NCI-H345 (cell line): ENCODE measurements around the gene SFTPA1.
A peak's percentile ranks its signal among the peaks of the same experiment; 100 is the strongest.
"Not testable (repeated sequence)": the region's sequence is repeated elsewhere in the genome, so short reads cannot be mapped to it uniquely, and the experiment has no call there.

Experiments
- DNase-seq: peaks from one replicate; lab custom pipeline; 2025; lab: John Stamatoyannopoulos, UW

Gene SFTPA1

DNA sequence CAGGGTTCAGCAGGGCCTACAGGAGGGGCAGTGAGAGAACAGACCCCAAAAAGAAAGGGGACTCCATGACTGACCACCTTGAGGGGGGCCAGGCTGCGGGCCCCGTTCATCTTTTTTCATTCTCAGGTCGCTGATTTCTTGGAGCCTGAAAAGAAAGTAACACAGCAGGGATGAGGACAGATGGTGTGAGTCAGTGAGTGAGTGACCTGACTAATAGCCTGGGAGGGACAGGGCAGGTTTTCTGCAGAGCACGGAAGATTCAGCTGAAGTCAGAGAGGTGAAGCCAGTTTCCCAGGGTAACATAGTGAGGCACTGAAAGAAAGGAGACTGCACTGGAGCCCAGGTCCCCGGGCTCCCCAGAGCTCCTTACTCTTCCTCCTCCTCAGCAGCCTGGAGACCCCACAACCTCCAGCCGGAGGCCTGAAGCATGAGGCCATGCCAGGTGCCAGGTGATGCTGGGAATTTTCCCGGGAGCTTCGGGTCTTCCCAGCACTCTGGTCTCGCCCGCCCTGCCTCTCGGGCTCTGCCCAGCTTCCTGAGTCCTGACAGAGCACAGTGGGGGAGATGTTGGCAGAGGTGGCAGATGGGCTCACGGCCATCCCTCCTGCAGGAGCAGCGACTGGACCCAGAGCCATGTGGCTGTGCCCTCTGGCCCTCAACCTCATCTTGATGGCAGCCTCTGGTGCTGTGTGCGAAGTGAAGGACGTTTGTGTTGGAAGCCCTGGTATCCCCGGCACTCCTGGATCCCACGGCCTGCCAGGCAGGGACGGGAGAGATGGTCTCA is 646 bp downstream of the SFTPA1 start:
- DNase-seq, result not testable (repeated sequence)

DNA sequence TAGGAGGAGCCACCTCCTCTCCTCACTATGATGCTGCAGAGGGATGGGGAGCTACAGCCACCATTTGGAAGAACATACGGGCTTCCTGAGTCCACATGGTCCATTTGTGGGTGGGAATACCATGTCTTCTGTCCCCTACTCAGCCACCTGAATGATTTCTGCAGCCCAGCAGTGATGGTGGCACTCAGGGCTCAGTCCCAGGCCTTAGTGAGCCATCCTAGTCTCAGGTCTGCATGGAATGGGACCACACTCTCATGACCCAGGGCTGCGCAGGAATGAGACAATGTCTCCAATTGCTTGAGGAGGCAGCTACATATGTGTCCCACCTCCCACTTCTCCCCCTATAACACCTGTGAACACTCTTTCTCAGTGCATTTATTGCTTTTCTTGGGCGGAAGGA is 4.8 kb downstream of the SFTPA1 start:
- DNase-seq, result no peak

DNA sequence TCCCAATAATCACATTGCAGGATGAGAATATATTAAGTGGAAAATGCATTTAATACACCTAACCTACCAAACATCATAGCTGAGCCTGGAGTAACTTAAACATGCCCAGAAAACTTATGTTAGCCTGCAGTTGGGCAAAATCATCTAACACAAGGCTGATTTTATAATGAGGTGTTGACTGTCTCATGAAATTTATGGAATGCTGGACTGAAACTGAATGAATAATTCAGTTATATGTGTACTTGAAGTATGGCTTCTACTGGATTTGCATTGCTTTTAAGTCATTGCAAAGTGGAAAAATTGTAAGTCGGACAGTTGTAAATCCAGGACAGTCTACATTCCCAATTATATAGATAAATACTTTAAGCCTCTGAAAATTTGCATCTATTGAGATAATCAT is 5.4 kb downstream of the SFTPA1 start:
- no peak for DNase-seq

DNA sequence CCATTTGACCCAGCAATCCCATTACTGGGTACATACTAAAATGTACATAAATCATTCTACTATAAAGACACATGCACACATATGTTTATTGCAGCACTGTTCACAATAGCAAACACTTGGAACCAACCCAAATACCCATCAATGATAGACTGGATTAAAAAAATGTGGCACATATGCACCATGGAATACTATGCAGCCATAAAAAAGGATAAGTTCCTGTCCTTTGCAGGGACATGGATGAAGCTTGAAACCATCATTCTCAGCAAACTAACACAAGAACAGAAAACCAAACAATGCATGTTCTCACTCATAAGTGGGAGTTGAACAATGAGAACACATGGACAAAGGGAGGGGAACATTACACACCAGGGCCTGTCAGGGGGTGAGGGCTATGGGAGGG is 12.9 kb downstream of the SFTPA1 start:
- DNase-seq, result not testable (repeated sequence)

DNA sequence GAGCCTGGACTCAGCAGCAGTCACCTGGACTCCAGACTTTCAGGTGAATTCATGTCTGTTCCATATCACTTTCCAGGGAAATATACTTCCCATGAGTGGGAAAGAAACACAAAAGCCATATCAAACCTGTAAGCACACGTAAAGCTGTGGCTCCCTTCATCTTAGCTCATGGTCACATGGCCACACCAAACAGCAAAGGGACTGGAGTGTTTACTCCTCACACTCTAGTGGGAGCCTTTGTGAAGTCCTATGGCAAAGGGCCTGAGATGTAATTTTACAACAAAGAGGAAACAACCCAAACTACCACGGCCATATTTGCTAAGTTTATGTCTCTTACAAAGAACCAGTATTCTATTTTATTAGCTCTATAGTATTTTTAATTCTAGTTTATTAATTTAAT is 16.3 kb downstream of the SFTPA1 start:
- peak; percentile 4 for DNase-seq

DNA sequence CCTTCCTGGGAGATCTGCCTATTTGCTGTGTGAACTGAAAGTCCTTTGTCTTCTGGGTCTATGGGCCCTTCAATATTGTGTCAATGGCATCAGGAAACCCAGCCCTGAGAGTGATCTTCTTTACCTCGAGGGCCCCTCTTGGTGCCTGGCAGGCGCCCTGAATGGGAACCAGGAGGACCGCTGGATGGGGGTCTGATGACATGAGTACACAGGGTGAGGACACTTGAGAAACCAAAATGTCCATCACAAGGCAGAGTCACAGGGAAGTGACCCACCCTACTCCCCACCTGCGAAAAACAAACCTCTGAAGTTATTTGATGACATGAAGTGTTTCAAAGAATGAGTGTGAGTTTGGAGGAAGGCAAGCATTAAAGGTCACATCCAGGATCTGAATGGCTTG is 17.3 kb downstream of the SFTPA1 start:
- no peak for DNase-seq

DNA sequence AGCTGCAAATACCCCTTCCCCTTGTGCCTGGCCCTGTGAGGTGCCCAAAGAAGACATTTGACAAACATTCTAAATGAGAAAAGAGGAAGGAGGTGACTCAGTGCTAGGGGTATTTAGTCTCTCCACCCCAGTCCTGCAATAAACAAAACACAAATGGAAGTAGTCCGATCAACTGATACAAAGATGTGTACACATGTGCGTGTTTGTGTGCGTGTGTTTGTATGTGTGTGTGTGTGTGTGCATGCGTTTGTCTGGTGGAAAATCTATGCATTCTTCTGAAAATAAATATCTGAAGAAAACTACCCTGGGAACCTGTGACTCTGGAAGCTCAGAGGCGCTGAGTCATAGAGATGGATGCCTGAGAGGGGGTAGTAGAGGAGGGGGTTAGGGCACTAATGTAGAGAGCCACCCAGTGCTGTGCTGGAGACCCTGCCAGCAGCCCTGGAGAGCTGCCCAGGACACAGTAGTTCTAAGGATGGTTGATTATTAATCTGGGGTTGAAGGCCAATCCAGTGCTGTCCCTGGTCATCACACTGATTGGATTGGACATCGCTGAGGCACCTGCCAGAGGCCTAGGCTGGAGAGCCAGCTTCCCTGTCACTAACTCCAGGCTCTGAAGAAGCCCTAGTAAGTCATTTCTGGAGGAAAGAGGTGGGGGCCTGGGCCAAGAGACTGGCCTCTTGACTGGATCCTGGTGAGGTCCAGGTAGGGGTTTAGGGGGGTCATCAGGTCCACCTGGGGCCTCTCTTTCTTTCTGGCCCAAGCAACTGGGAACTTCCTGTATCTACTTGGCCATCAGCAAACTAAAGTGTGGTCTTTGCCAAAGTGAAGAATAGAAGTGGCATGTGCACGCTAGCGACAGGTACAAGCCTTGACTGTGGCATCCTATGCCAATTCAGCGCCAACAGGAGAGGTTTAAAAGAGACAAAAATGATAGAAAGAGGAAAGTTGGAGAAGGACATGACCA is 18.5 kb downstream of the SFTPA1 start:
- no peak for DNase-seq

DNA sequence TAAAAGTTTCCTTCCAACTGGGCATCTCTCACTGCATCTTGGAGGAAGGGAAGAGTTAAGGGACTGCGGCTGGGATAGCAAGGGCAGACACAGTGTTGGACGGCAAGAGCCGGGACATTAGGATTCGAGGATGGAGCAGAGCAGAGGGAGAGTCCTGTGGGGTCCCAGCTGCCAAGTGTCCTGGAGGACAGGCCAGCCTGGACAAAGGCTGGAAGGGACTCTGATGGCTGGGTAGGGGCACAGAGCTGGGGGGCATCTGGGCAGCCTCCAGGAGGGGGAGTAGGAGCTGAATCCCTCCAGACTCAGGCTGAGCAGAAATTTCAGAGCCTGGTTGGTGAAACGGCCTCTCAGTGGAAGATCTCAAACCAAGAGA is 19.2 kb downstream of the SFTPA1 start:
- DNase-seq, result no peak

DNA sequence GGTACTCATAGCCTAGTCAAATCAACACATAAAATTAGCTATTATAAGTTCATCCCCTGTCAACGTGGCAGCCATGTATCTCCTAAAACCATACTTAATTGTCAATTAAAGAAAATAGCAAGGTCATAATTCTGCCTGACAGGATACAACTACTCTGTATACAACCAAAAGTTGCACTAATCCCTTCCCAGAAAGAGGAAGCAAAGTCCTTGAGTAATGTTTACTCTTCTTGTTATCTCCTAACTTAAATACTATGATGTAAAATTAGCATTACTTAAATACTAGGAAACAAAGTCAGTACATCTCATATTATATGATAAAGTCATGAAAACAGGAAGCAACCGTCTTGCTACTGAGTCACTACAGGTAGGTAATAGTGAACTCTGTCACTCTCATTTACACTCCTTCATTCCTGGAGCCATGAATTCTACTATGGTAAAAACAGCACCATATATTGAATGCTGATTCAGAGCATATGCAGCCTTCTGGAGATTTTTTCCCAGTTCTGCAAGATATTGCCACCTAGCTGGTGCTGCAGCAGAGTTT is 26.0 kb downstream of the SFTPA1 start:
- DNase-seq, result not testable (repeated sequence)

DNA sequence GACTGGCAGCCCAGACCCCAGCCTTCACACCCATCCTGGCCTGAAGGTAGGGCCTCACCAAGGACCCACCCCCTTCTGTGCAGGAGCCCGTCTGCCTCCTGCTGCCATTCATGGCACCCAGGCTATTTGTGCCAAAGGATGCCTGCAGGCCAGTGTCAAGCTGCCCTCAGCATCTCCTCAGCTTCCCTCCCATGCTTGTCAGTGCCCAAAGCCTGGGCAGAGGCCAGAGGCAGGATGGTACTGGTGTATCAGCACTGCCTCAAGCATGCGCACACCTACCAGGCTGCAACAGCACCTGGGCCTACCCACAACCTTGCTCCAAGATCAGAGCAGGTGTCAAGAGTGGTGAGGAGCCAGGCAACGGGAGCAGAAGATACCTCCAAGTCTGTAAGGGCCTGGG is 27.6 kb downstream of the SFTPA1 start:
- no peak for DNase-seq

DNA sequence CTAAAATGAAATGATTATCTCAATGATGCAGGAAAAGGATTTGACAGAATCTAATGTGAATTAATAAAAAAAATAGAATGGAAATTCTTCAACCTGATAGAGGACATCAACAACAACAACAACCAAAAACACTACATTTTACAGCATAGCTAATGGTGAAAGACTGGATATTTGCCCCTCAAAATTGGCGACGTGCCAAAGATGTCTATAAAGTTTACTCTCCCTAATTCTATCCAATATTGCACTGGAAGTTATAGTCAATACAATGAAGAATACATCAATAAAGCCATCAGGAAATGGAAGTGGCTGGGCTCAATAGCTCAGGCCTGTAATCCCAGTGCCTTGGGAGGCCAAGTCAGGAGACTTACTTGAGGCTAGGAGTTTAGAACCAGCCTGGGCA is 42.0 kb downstream of the SFTPA1 start:
- DNase-seq, result not testable (repeated sequence)

DNA sequence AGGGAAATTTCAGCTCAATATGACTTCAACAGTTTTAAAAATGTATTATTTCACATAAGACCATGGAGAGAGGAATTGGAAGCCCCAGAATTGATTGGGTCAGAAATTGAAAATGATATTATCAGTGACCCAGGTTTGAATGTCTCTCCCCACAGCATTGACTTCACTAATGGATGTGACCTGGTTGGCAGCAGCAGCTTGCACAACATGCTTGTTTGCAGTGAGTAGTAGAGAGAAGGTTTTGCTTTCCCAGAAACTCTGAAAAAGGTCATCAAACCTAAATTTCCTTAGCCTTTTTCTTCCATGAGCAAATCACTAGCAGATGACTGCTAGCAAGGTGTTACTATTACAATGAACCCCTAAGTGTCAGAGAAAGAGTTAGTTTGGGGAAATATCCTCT is 52.5 kb downstream of the SFTPA1 start:
- not testable (repeated sequence) for DNase-seq

DNA sequence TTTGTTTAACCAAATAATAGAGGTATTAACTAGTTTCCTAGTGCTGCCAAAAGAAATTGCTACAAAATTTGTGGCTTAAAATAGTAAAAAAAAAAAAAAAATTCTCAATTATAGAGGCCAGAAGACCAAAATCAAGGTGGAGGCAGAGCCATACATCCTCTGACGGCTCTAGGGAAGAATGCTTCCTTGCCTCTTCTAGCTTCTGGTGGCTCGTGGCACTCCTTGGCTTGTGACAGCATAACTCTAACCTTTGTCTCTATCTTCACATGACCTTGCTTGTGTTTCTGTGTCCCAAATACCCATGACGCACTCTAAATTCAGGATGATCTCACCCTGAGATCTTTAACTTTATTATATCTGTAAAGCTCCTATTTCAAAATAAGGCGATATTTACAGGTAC is 53.9 kb downstream of the SFTPA1 start:
- DNase-seq, result not testable (repeated sequence)
